K562 (cell line): ENCODE measurements around the gene VRK1. TPM values are rescaled to one million over a fixed set of nuclear protein-coding genes. Genes with fewer than 3 reads are reported as not detected.
A peak's percentile ranks its signal among the peaks of the same experiment; 100 is the strongest.

Experiments
- CBFA2T2 ChIP-seq: fragments of 450-650 bp; conservative IDR thresholded peaks from 2 replicates; pipeline ENCODE4 v1.6.1; 2017; ENCODE audit warnings: mild to moderate bottlenecking
- FOXJ2 ChIP-seq: fragments of 200-800 bp; sonication (Bioruptor generic); IDR thresholded peaks from 2 replicates; pipeline ENCODE4 v1.6.1; 2016; ENCODE audit warnings: missing genetic modification characterization, missing compliant biosample characterization
- GATAD2A ChIP-seq: fragments of 450-650 bp; IDR thresholded peaks from 2 replicates; pipeline ENCODE4 v1.6.1; 2017
- ILK ChIP-seq: fragments of 450-650 bp; IDR thresholded peaks from 2 replicates; pipeline ENCODE4 v1.6.1; 2016; ENCODE audit warnings: missing genetic modification characterization, low read depth, mild to moderate bottlenecking, missing compliant biosample characterization, moderate library complexity, borderline replicate concordance
- KDM1A ChIP-seq, 2 experiments: fragments of 450-650 bp; IDR thresholded peaks; 2 replicates each; pipeline ENCODE4 v1.6.1; 2016; ENCODE audit warnings: mild to moderate bottlenecking in 2 of 2
- MYC ChIP-seq, 2 experiments: fragments of 250-450 bp in 1 of 2; sonication (Bioruptor Pico) in 1 of 2; IDR thresholded peaks; 2 replicates each; pipeline versions ENCODE4 v1.5.1 to v1.6.1; 2012 to 2021; ENCODE audit warnings: low read depth in 2 of 2, borderline replicate concordance in 1 of 2, improper control_type of control experiment in 1 of 2, low read length in 1 of 2, mild to moderate bottlenecking in 1 of 2, moderate library complexity in 1 of 2
- POLR2B ChIP-seq: fragments of 450-650 bp; IDR thresholded peaks from 2 replicates; pipeline ENCODE4 v1.6.1; 2018; ENCODE audit warnings: low read depth; ENCODE audit not compliant: partially characterized antibody
- POLR2G ChIP-seq: fragments of 200-400 bp; formaldehyde crosslinking; IDR thresholded peaks from 2 replicates; pipeline ENCODE4 v1.6.1; 2017; ENCODE audit warnings: low read depth, mild to moderate bottlenecking, antibody characterized with exemption, low read length, moderate library complexity
- RCOR1 ChIP-seq, 2 experiments: IDR thresholded peaks; 2 replicates each; pipeline ENCODE4 v1.6.1; 2012; ENCODE audit warnings: low read depth in 2 of 2, low read length in 2 of 2, borderline replicate concordance in 1 of 2, improper control_type of control experiment in 1 of 2
- RFX1 ChIP-seq: fragments of 450-650 bp; IDR thresholded peaks from 2 replicates; pipeline ENCODE4 v1.6.1; 2016; ENCODE audit warnings: mild to moderate bottlenecking, moderate library complexity
- RFX7 ChIP-seq: fragments of 250-450 bp; sonication (Bioruptor Pico); IDR thresholded peaks from 2 replicates; pipeline ENCODE4 v1.5.1; 2021; ENCODE audit warnings: mild to moderate bottlenecking
- ZNF707 ChIP-seq: fragments of 250-450 bp; sonication (Bioruptor Pico); conservative IDR thresholded peaks from 2 replicates; pipeline ENCODE4 v1.8.0; 2022; ENCODE audit warnings: inconsistent platforms, mild to moderate bottlenecking, moderate library complexity
- polyA plus RNA-seq, 8 experiments: library from polyadenylated mRNA; depleted of rRNA in 4 of 8; stranded (reverse) in 5 of 8; unstranded in 3 of 8; fragments of >200 nt; fragmentation: Nextera tagmentation in 2 of 8; fragmentation: Illumina TruSeq in 1 of 8; extraction: Ambion mirVana in 2 of 8; extraction: Trizol in 1 of 8; gene quantifications; 2 replicates each; pipeline versions ENCODE4 v1.2.1 to v1.2.3, GENCODE V29; 2011 to 2014; ENCODE audit warnings: inconsistent platforms in 1 of 8, missing spikeins in 1 of 8
- total RNA-seq, 7 experiments: library from RNA; depleted of rRNA in 6 of 7; stranded (reverse); fragments of >200 nt in 6 of 7; fragmentation: Illumina TruSeq in 2 of 7; extraction: Trizol in 2 of 7; gene quantifications; 2 replicates each; pipeline versions ENCODE4 v1.2.1 to v1.2.3, GENCODE V29; 2011 to 2021; ENCODE audit warnings: low replicate concordance in 1 of 7
- TF ChIP-seq, protein P1 (sequence below): sonication (generic); formaldehyde crosslinking; IDR thresholded peaks from 2 replicates; pipeline ENCODE4 v1.8.1; 2023; ENCODE audit warnings: mild to moderate bottlenecking, missing genetic modification reagents, moderate library complexity
- TF ChIP-seq, protein P2 (sequence below), 3 experiments: fragments of 200-800 bp in 1 of 3; sonication (Bioruptor generic) in 1 of 3; sonication (generic) in 1 of 3; formaldehyde crosslinking in 1 of 3; IDR thresholded peaks; 2 replicates each; pipeline versions ENCODE4 v1.6.1 to v1.8.0; 2016 to 2022; ENCODE audit warnings: mild to moderate bottlenecking in 2 of 3, missing compliant biosample characterization in 2 of 3, missing genetic modification characterization in 2 of 3, missing genetic modification reagents in 1 of 3
- TF ChIP-seq, protein P3 (sequence below): fragments of 450-650 bp; formaldehyde crosslinking; IDR thresholded peaks from 2 replicates; pipeline ENCODE4 v1.4.0; 2020; ENCODE audit warnings: mild to moderate bottlenecking, mixed read lengths
- TF ChIP-seq, protein P4 (sequence below): fragments of 450-650 bp; IDR thresholded peaks from one replicate; pipeline ENCODE4 v1.6.1; 2018; ENCODE audit warnings: mild to moderate bottlenecking, moderate library complexity; ENCODE audit not compliant: partially characterized antibody

VRK1 gene
- total and polyA plus RNA-seq, 9 of the 15 experiments (the other 6 are each of a cell fraction or from before 2014, with no cell fraction given): 83.6 to 177 (median 116) TPM

DNA sequence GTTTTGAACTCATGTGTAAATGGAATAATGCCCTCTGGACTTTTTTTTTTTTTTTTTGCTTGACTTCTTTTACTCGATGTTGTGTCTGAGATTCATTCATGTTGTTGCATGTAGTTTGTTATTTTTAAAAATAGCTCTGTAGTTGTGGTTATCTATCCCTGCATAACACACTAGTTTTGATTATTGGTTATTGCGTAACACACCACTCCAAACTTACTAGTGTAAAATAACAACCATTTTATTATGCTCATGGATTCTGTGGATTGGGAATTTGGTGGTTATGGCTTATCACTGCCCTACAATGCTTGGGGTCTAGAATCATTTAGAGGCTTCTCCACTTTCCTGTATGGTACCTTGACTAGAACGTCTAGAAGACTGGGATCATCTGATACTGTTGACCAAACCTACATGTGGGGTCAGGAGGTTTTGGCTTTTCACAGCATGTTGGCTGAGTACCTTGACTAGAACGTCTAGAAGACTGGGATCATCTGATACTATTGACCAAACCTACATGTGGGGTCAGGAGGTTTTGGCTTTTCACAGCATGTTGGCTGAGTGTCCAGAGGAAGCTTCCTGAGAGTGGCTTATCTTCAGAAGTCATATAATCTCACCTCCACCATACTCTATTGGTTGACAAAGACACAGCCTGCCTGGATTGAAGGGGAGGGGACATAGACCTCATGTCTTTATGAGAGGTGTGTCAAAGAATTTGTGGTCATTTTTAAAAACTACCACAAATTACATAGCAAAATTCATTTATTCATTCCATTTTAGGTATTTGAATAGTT lies 11.6 kb downstream of the VRK1 start (continued):
- TF ChIP-seq, protein P1, sequence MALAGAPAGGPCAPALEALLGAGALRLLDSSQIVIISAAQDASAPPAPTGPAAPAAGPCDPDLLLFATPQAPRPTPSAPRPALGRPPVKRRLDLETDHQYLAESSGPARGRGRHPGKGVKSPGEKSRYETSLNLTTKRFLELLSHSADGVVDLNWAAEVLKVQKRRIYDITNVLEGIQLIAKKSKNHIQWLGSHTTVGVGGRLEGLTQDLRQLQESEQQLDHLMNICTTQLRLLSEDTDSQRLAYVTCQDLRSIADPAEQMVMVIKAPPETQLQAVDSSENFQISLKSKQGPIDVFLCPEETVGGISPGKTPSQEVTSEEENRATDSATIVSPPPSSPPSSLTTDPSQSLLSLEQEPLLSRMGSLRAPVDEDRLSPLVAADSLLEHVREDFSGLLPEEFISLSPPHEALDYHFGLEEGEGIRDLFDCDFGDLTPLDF (CRISPR knock-in tag): no peak
- TF ChIP-seq KDM1A (IDR thresholded peaks at IDR 0.05) (peak; percentile 67 to 71; a peak in 3 of 4 replicates), GATAD2A (no peak), POLR2B (no peak), FOXJ2 (tag) (no peak), ILK (tag) (no peak), RFX1 (no peak), CBFA2T2 (peak; percentile 74), ZNF707 (CRISPR knock-in tag) (no peak), POLR2G (no peak), RFX7 (CRISPR knock-in tag) (no peak), RCOR1 (IDR thresholded peaks at IDR 0.05; ENCODE audit: borderline replicate concordance in 1 of 2, low read depth in 2 of 2, low read length in 2 of 2) (peak in 1 of 2 experiments; percentile 74; a peak in 1 of 4 replicates), MYC (IDR thresholded peaks at IDR 0.05; ENCODE audit: low read depth, low read length) (no peak), MYC (CRISPR knock-in tag; IDR thresholded peaks at IDR 0.05; ENCODE audit: borderline replicate concordance, low read depth) (no peak)
- TF ChIP-seq, protein P2, sequence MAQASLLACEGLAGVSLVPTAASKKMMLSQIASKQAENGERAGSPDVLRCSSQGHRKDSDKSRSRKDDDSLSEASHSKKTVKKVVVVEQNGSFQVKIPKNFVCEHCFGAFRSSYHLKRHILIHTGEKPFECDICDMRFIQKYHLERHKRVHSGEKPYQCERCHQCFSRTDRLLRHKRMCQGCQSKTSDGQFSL (CRISPR knock-in tag; IDR thresholded peaks at IDR 0.05): no peak
- TF ChIP-seq, protein P2 (tag; IDR thresholded peaks at IDR 0.05): no peak
- TF ChIP-seq, protein P3, sequence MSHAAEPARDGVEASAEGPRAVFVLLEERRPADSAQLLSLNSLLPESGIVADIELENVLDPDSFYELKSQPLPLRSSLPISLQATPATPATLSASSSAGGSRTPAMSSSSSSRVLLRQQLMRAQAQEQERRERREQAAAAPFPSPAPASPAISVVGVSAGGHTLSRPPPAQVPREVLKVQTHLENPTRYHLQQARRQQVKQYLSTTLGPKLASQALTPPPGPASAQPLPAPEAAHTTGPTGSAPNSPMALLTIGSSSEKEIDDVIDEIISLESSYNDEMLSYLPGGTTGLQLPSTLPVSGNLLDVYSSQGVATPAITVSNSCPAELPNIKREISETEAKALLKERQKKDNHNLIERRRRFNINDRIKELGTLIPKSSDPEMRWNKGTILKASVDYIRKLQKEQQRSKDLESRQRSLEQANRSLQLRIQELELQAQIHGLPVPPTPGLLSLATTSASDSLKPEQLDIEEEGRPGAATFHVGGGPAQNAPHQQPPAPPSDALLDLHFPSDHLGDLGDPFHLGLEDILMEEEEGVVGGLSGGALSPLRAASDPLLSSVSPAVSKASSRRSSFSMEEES: no peak
- TF ChIP-seq, protein P4, sequence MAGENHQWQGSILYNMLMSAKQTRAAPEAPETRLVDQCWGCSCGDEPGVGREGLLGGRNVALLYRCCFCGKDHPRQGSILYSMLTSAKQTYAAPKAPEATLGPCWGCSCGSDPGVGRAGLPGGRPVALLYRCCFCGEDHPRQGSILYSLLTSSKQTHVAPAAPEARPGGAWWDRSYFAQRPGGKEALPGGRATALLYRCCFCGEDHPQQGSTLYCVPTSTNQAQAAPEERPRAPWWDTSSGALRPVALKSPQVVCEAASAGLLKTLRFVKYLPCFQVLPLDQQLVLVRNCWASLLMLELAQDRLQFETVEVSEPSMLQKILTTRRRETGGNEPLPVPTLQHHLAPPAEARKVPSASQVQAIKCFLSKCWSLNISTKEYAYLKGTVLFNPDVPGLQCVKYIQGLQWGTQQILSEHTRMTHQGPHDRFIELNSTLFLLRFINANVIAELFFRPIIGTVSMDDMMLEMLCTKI: no peak
